NCI-H1694 treated with DMSO at 0.1 percent for 48 hours (cell line): ENCODE measurements around the gene PSMB2.
"Not testable (repeated sequence)": the region's sequence is repeated elsewhere in the genome, so short reads cannot be mapped to it uniquely, and the experiment has no call there.

ENCODE experiments used
- DNase-seq: peaks from one replicate; lab custom pipeline; 2025; lab: John Stamatoyannopoulos, UW

PSMB2 gene

GRCh38 chr1:35592991-35593769 lies 48.1 kb downstream of the PSMB2 start:
- DNase-seq, result no peak

GRCh38 chr1:35591211-35591610 lies 50.1 kb downstream of the PSMB2 start:
- no peak for DNase-seq

- DNase-seq, result no peak
Observed at GRCh38 chr1:35590476-35591040, 50.8 kb downstream of the PSMB2 start.

- no peak for DNase-seq
Observed at GRCh38 chr1:35589516-35590427, 51.6 kb downstream of the PSMB2 start.

- no peak for DNase-seq
Observed at GRCh38 chr1:35588197-35588910, 53.0 kb downstream of the PSMB2 start.

- no peak for DNase-seq
Observed at GRCh38 chr1:35587736-35588135, 53.6 kb downstream of the PSMB2 start.

- DNase-seq, result no peak
Observed at GRCh38 chr1:35586808-35587207, 54.5 kb downstream of the PSMB2 start.

- not testable (repeated sequence) for DNase-seq
Observed at GRCh38 chr1:35585805-35586204, 55.5 kb downstream of the PSMB2 start.

- DNase-seq, result no peak
Observed at GRCh38 chr1:35585281-35585680, 56.0 kb downstream of the PSMB2 start.

- DNase-seq, result not testable (repeated sequence)
Observed at GRCh38 chr1:35581621-35582020, 59.7 kb downstream of the PSMB2 start.

- no peak for DNase-seq
Observed at GRCh38 chr1:35580949-35581388, 60.4 kb downstream of the PSMB2 start.

- no peak for DNase-seq
Observed at GRCh38 chr1:35577071-35577998, 64.0 kb downstream of the PSMB2 start.

- DNase-seq, result not testable (repeated sequence)
Observed at GRCh38 chr1:35576766-35577070, 64.6 kb downstream of the PSMB2 start.

- no peak for DNase-seq
Observed at GRCh38 chr1:35576061-35576765, 65.1 kb downstream of the PSMB2 start.

- no peak for DNase-seq
Observed at GRCh38 chr1:35575416-35575958, 65.8 kb downstream of the PSMB2 start.

GRCh38 chr1:35574655-35575415 lies 66.5 kb downstream of the PSMB2 start:
- no peak for DNase-seq

- DNase-seq, result no peak
Observed at GRCh38 chr1:35574125-35574654, 67.1 kb downstream of the PSMB2 start.

- DNase-seq, result peak; percentile 8
Observed at GRCh38 chr1:35573198-35574124, 67.9 kb downstream of the PSMB2 start, which contains the start of gene TFAP2E. TSS of gene TFAP2E (plus strand) at chr1:35573314. CDS start at chr1:35573578, 264 bp downstream.
